ENCODE results near the gene CGB8.
"Not testable (repeated sequence)": the region's sequence is repeated elsewhere in the genome, so short reads cannot be mapped to it uniquely, and the experiment has no call there.

The CGB8 gene

GRCh38 chr19:49064768-49065611 lies 16.1 kb upstream of the CGB8 start, which contains the start of gene NTF4:
TSS of gene NTF4 (minus strand) at chr19:49064818. CDS start at chr19:49061997, 2,821 bp downstream.
- no peak for DNase-seq (ENCODE audit: low read depth in 2 of 2)

GRCh38 chr19:49064029-49064629 lies 15.2 kb upstream of the CGB8 start:
- DNase-seq (ENCODE audit: low read depth in 2 of 2) = no peak

GRCh38 chr19:49061445-49061844 lies 12.5 kb upstream of the CGB8 start:
- no peak for DNase-seq (ENCODE audit: low read depth in 2 of 2)

- DNase-seq (ENCODE audit: low read depth in 2 of 2) = no peak
Measured at GRCh38 chr19:49061000-49061399, 12.1 kb upstream of the CGB8 start.

GRCh38 chr19:49059053-49059452 lies 10.1 kb upstream of the CGB8 start:
- no peak for DNase-seq (ENCODE audit: low read depth in 2 of 2)

- DNase-seq (ENCODE audit: low read depth in 2 of 2) = no peak
Measured at GRCh38 chr19:49058562-49058961, 9.7 kb upstream of the CGB8 start.

GRCh38 chr19:49057636-49058234 lies 8.8 kb upstream of the CGB8 start, which contains the start of gene CGB7:
TSS of gene CGB7 (minus strand) at chr19:49057749. CDS start at chr19:49055375, 2,374 bp downstream.
- DNase-seq (ENCODE audit: low read depth in 2 of 2) = no peak

- not testable (repeated sequence) for DNase-seq (ENCODE audit: low read depth in 2 of 2)
Measured at GRCh38 chr19:49056902-49057596, 8.1 kb upstream of the CGB8 start.

- DNase-seq (ENCODE audit: low read depth in 2 of 2) = peak; percentile 17 to 19
Measured at GRCh38 chr19:49056101-49056901, 7.4 kb upstream of the CGB8 start.

- DNase-seq (ENCODE audit: low read depth in 2 of 2) = not testable (repeated sequence)
Measured at GRCh38 chr19:49050376-49051033, 1.6 kb upstream of the CGB8 start.

GRCh38 chr19:49049834-49050233 lies 923 bp upstream of the CGB8 start:
- DNase-seq (ENCODE audit: low read depth in 2 of 2) = not testable (repeated sequence)

GRCh38 chr19:49043548-49043947 lies 5.4 kb downstream of the CGB8 start, which contains the start of gene CGB5:
TSS of gene CGB5 (plus strand) at chr19:49043848. CDS start at chr19:49044210, 362 bp downstream.
- not testable (repeated sequence) for DNase-seq (ENCODE audit: low read depth in 2 of 2)

GRCh38 chr19:49042666-49043065 lies 6.2 kb downstream of the CGB8 start:
- DNase-seq (ENCODE audit: low read depth in 2 of 2) = not testable (repeated sequence)

GRCh38 chr19:49042177-49042576 lies 6.7 kb downstream of the CGB8 start:
- DNase-seq (ENCODE audit: low read depth in 2 of 2) = no peak

- not testable (repeated sequence) for DNase-seq (ENCODE audit: low read depth in 2 of 2)
Measured at GRCh38 chr19:49039736-49040135, 9.2 kb downstream of the CGB8 start.

- not testable (repeated sequence) for DNase-seq (ENCODE audit: low read depth in 2 of 2)
Measured at GRCh38 chr19:49038557-49039276, 10.2 kb downstream of the CGB8 start.

- not testable (repeated sequence) for DNase-seq (ENCODE audit: low read depth in 2 of 2)
Measured at GRCh38 chr19:49038111-49038510, 10.8 kb downstream of the CGB8 start.

GRCh38 chr19:49036815-49037214 lies 12.1 kb downstream of the CGB8 start, which contains the start of gene CGB1:
TSS of gene CGB1 (minus strand) at chr19:49036895. CDS start at chr19:49036711, 184 bp downstream.
- DNase-seq (ENCODE audit: low read depth in 2 of 2) = not testable (repeated sequence)

- peak; percentile 17 to 19 for DNase-seq (ENCODE audit: low read depth in 2 of 2)
Measured at GRCh38 chr19:49031642-49032301, 17.1 kb downstream of the CGB8 start, which contains the start of gene CGB2. TSS of gene CGB2 (plus strand) at chr19:49031890. CDS start at chr19:49032096, 206 bp downstream.

All from stimulated activated CD8-positive, alpha-beta memory T cell treated with anti-CD3 and anti-CD28 coated beads, Interleukin-15, amount 100 ng/mL, for 4 hours (primary cell).